GM23338 (cell line): ENCODE results near the gene SORCS2. TPM values are rescaled to one million over a fixed set of nuclear protein-coding genes. Genes with fewer than 3 reads are reported as not detected.

Source experiments
- ATAC-seq: fragments of 200-7000 bp; cut with Tn5 transposase; 3 replicates; pipeline ENCODE4 v1.9.1; 2020
- DNase-seq: peaks from one replicate; pipeline ENCODE4 v3.0.0-alpha.2; 2015; ENCODE audit warnings: low spot score
- H2AFZ ChIP-seq: fragments of 200-600 bp; sonication (generic); 2 replicates; pipeline ENCODE4 v1.8.0; 2016; ENCODE audit warnings: antibody characterized with exemption, mild to moderate bottlenecking, moderate library complexity
- H3F3A ChIP-seq: fragments of 200-600 bp; sonication (generic); replicated peaks from 2 replicates; pipeline ENCODE4 v1.8.0; 2017; ENCODE audit warnings: antibody characterized with exemption, mixed run types, low read depth
- H3K27ac ChIP-seq: fragments of 200-600 bp; sonication (generic); 2 replicates; pipeline ENCODE4 v1.6.1; 2016; ENCODE audit warnings: low read depth
- H3K27me3 ChIP-seq: fragments of 200-600 bp; sonication (generic); 2 replicates; pipeline ENCODE4 v1.8.0; 2016; ENCODE audit warnings: mild to moderate bottlenecking, mixed run types, moderate library complexity; ENCODE audit not compliant: insufficient read depth
- H3K36me3 ChIP-seq: fragments of 200-600 bp; sonication (generic); 2 replicates; pipeline ENCODE4 v1.8.0; 2016; ENCODE audit warnings: mild to moderate bottlenecking; ENCODE audit not compliant: insufficient read depth
- H3K4me1 ChIP-seq: fragments of 200-600 bp; sonication (generic); 2 replicates; pipeline ENCODE4 v1.8.0; 2016; ENCODE audit warnings: mild to moderate bottlenecking, moderate library complexity; ENCODE audit not compliant: insufficient read depth
- H3K4me2 ChIP-seq: fragments of 200-600 bp; sonication (generic); 2 replicates; pipeline ENCODE4 v1.7.1; 2017; ENCODE audit warnings: mixed run types
- H3K4me3 ChIP-seq: fragments of 200-600 bp; sonication (generic); 2 replicates; pipeline ENCODE4 v1.6.1; 2016; ENCODE audit warnings: mixed run types
- H3K79me2 ChIP-seq: fragments of 200-600 bp; sonication (generic); replicated peaks from 2 replicates; pipeline ENCODE4 v1.8.0; 2017; ENCODE audit warnings: mild to moderate bottlenecking; ENCODE audit not compliant: insufficient read depth
- H3K9me2 ChIP-seq: fragments of 200-600 bp; sonication (generic); 2 replicates; pipeline ENCODE4 v1.8.0; 2017; ENCODE audit not compliant: insufficient read depth
- H4K20me1 ChIP-seq: fragments of 200-600 bp; sonication (generic); replicated peaks from 2 replicates; pipeline ENCODE4 v1.8.0; 2017; ENCODE audit warnings: mild to moderate bottlenecking; ENCODE audit not compliant: insufficient read depth
- H3K27ac Mint-ChIP-seq: 2 replicates; pipeline ENCODE4 v1.8.0; 2020; ENCODE audit warnings: inconsistent platforms, mild to moderate bottlenecking, moderate library complexity, mixed read lengths
- H3K27me3 Mint-ChIP-seq: 3 replicates; pipeline ENCODE4 v1.8.0; 2022; ENCODE audit warnings: low read depth, mild to moderate bottlenecking, moderate library complexity, mixed read lengths, inconsistent platforms; ENCODE audit not compliant: insufficient read depth, poor library complexity
- H3K36me3 Mint-ChIP-seq: 3 replicates; pipeline ENCODE4 v1.8.0; 2021; ENCODE audit warnings: low read depth, mild to moderate bottlenecking, inconsistent platforms, moderate library complexity, mixed read lengths
- H3K4me1 Mint-ChIP-seq: 3 replicates; pipeline ENCODE4 v1.8.0; 2020; ENCODE audit warnings: mild to moderate bottlenecking, inconsistent platforms, mixed read lengths
- H3K4me3 Mint-ChIP-seq: 3 replicates; pipeline ENCODE4 v1.8.0; 2021; ENCODE audit warnings: moderate library complexity, mild to moderate bottlenecking, inconsistent platforms, mixed read lengths
- H3K9me3 Mint-ChIP-seq: 3 replicates; pipeline ENCODE4 v1.8.0; 2020; ENCODE audit warnings: moderate library complexity, mild to moderate bottlenecking, inconsistent platforms, mixed read lengths
- CREB1 ChIP-seq: fragments of 250-450 bp; sonication (Bioruptor Pico); IDR thresholded peaks from 2 replicates; pipeline ENCODE4 v1.5.0; 2020; ENCODE audit warnings: low read depth, mild to moderate bottlenecking, moderate library complexity
- CTCF ChIP-seq, 2 experiments: fragments of 200-600 bp in 1 of 2; sonication (generic) in 1 of 2; conservative IDR thresholded peaks; 2 replicates each; pipeline versions ENCODE4 v1.5.1 to v1.6.1; 2016 to 2017; ENCODE audit warnings: antibody characterized with exemption in 2 of 2, low read depth in 2 of 2, mild to moderate bottlenecking in 2 of 2, moderate library complexity in 1 of 2
- ETS1 ChIP-seq: IDR thresholded peaks from 2 replicates; pipeline ENCODE4 v1.6.1; 2016; ENCODE audit warnings: antibody characterized with exemption
- EZH2 ChIP-seq: fragments of 200-600 bp; sonication (generic); IDR thresholded peaks from one replicate; pipeline ENCODE4 v1.8.0; 2017; ENCODE audit warnings: antibody characterized with exemption, mild to moderate bottlenecking, low read depth; ENCODE audit not compliant: unreplicated experiment
- EZH2phosphoT487 ChIP-seq: fragments of 200-600 bp; sonication (generic); IDR thresholded peaks from one replicate; pipeline ENCODE4 v1.8.1; 2018; ENCODE audit warnings: antibody characterized with exemption; ENCODE audit not compliant: unreplicated experiment
- JUNB ChIP-seq: IDR thresholded peaks from one replicate; pipeline ENCODE4 v1.6.1; 2016; ENCODE audit warnings: antibody characterized with exemption; ENCODE audit not compliant: unreplicated experiment
- NANOG ChIP-seq: IDR thresholded peaks from 2 replicates; pipeline ENCODE4 v1.6.1; 2016; ENCODE audit warnings: antibody characterized with exemption, borderline replicate concordance
- POLR2AphosphoS5 ChIP-seq: IDR thresholded peaks from 2 replicates; pipeline ENCODE4 v1.6.1; 2016; ENCODE audit warnings: antibody characterized with exemption, low read depth
- STAT1 ChIP-seq: IDR thresholded peaks from one replicate; pipeline ENCODE4 v1.6.1; 2016; ENCODE audit warnings: antibody characterized with exemption; ENCODE audit not compliant: unreplicated experiment
- ZNF114 ChIP-seq: fragments of 250-450 bp; sonication (Bioruptor Pico); IDR thresholded peaks from 2 replicates; pipeline ENCODE4 v1.5.0; 2020; ENCODE audit warnings: mild to moderate bottlenecking, moderate library complexity
- ZNF331 ChIP-seq: fragments of 250-450 bp; sonication (Bioruptor Pico); IDR thresholded peaks from 2 replicates; pipeline ENCODE4 v1.5.0; 2020; ENCODE audit warnings: low read depth, mild to moderate bottlenecking, moderate library complexity
- ZNF462 ChIP-seq: fragments of 250-450 bp; sonication (Bioruptor Pico); IDR thresholded peaks from 2 replicates; pipeline ENCODE4 v1.5.0; 2020; ENCODE audit warnings: mild to moderate bottlenecking, moderate library complexity
- polyA plus RNA-seq: library from polyadenylated mRNA; unstranded; fragments of >200 nt; fragmentation: Nextera tagmentation; extraction: Ambion mirVana; gene quantifications from 2 replicates; pipeline ENCODE4 v1.2.1, GENCODE V29; 2016
- total RNA-seq: library from RNA; depleted of rRNA; stranded (reverse); fragments of >200 nt; shearing (Covaris generic); gene quantifications from 2 replicates; pipeline ENCODE4 v1.2.3, GENCODE V29; 2014

The SORCS2 gene
- total and polyA plus RNA-seq, 2 experiments from 2014 or later, result 0.47 to 2.4 TPM

- no peak for TF ChIP-seq CTCF (conservative IDR thresholded peaks at IDR 0.05; ENCODE audit: low read depth in 2 of 2)
- TF ChIP-seq STAT1, result no peak
- TF ChIP-seq NANOG, result no peak
- TF ChIP-seq ZNF114, result no peak
- no peak for TF ChIP-seq EZH2
Observed at GRCh38 chr4:7763106-7763505, 570.8 kb downstream of the SORCS2 start (continued).

- H4K20me1 ChIP-seq, result no peaks in the 10 kb centered on the region
- 0 out of 2 replicates have a peak, but pooled peaks cover 5% of the 10 kb centered on the region for H3F3A ChIP-seq
- H3K27ac Mint-ChIP-seq, result no peak overlapping the region
- no peaks in the 10 kb centered on the region for H3K9me3 Mint-ChIP-seq
- H3K27me3 Mint-ChIP-seq, result peaks cover 3% of the 10 kb centered on the region
- no peaks in the 10 kb centered on the region for H3K79me2 ChIP-seq
- H3K9me2 ChIP-seq, result no peaks in the 10 kb centered on the region
- H3K27me3 ChIP-seq, result no peaks in the 10 kb centered on the region
- no peaks in the 10 kb centered on the region for H3K36me3 ChIP-seq
- H3K4me2 ChIP-seq, result no peak overlapping the region
- H3K4me1 Mint-ChIP-seq, result peaks cover 7% of the 10 kb centered on the region; the same call in 2 of the 3 replicates
- no peak for DNase-seq
- peaks cover 8% of the 10 kb centered on the region; the same call in 2 of the 3 replicates for H3K36me3 Mint-ChIP-seq
- no peaks in the 10 kb centered on the region for H3K4me1 ChIP-seq
- H3K27ac ChIP-seq, result no peak overlapping the region
- H2AFZ ChIP-seq, result no peak overlapping the region
- H3K4me3 Mint-ChIP-seq, result no peak overlapping the region
- H3K4me3 ChIP-seq, result no peak overlapping the region
- ATAC-seq, result no peak
- TF ChIP-seq NANOG (no peak), ZNF331 (CRISPR knock-in tag) (no peak), ETS1 (no peak), POLR2AphosphoS5 (no peak), ZNF114 (no peak), EZH2phosphoT487 (no peak), CTCF (conservative IDR thresholded peaks at IDR 0.05; ENCODE audit: low read depth in 2 of 2) (no peak), CREB1 (no peak), JUNB (no peak), ZNF462 (no peak), EZH2 (no peak)
Observed at GRCh38 chr4:7763788-7764187, 571.5 kb downstream of the SORCS2 start.
